Immature natural killer cell (primary cell): ENCODE measurements around the gene SETD7. TPM values are rescaled to one million over a fixed set of nuclear protein-coding genes. Genes with fewer than 3 reads are reported as not detected.

Experiments
- DNase-seq, 3 donors: peaks; one replicate each; pipeline ENCODE4 v3.0.0; 2022; ENCODE audit warnings: mixed read lengths in 1 of 3
- H3K27ac Mint-ChIP-seq, 6 donors: one replicate each; pipeline ENCODE4 v1.8.0; 2020; ENCODE audit warnings: mixed read lengths in 6 of 6, mild to moderate bottlenecking in 5 of 6, inconsistent platforms in 4 of 6, moderate library complexity in 3 of 6
- H3K27me3 Mint-ChIP-seq, 3 donors: one replicate each; pipeline ENCODE4 v1.8.0; 2020 to 2021; ENCODE audit warnings: low read depth in 3 of 3, mild to moderate bottlenecking in 3 of 3, mixed read lengths in 3 of 3, moderate library complexity in 3 of 3, inconsistent platforms in 1 of 3
- H3K36me3 Mint-ChIP-seq, 3 donors: one replicate each; pipeline ENCODE4 v1.8.0; 2020; ENCODE audit warnings: mixed read lengths in 3 of 3, inconsistent platforms in 2 of 3, mild to moderate bottlenecking in 2 of 3
- H3K4me1 Mint-ChIP-seq, 2 donors: one replicate each; pipeline ENCODE4 v1.8.0; 2020; ENCODE audit warnings: inconsistent platforms in 2 of 2, mild to moderate bottlenecking in 2 of 2, mixed read lengths in 2 of 2, moderate library complexity in 1 of 2
- H3K4me3 Mint-ChIP-seq, 5 donors: one replicate each; pipeline ENCODE4 v1.8.0; 2020; ENCODE audit warnings: mild to moderate bottlenecking in 5 of 5, mixed read lengths in 5 of 5, inconsistent platforms in 3 of 5, moderate library complexity in 3 of 5
- H3K9me3 Mint-ChIP-seq, 6 donors: one replicate each; pipeline ENCODE4 v1.8.0; 2020; ENCODE audit warnings: mild to moderate bottlenecking in 6 of 6, mixed read lengths in 6 of 6, inconsistent platforms in 4 of 6, moderate library complexity in 3 of 6
- polyA plus RNA-seq, 3 donors: library from polyadenylated mRNA; unstranded; fragments of 300-500 nt; fragmentation: Illumina TruSeq; gene quantifications; one replicate each; pipeline ENCODE4 v1.2.3, GENCODE V29; 2021

SETD7 gene
- polyA plus RNA-seq, 3 donors from 2014 or later: 0.10 to 0.39 TPM; not detected in 1

GRCh38 chr4:139562067-139562684 is 6.2 kb upstream of the SETD7 start:
- Mint-ChIP-seq H3K4me1 (peaks cover 15 to 21% of the 10 kb centered on the region in 2 donors), H3K36me3 (no peaks in the 10 kb centered on the region), H3K4me3 (no peak overlapping the region), H3K27me3 (peaks cover 3 to 17% (median 12%) of the 10 kb centered on the region in 3 donors), H3K9me3 (peaks cover 0 to 3% (median 0%) of the 10 kb centered on the region in 6 donors), H3K27ac (no peak overlapping the region)
- no peak for DNase-seq

- Mint-ChIP-seq H3K9me3 (peaks cover 0 to 5% (median 0%) of the 10 kb centered on the region in 6 donors), H3K27me3 (peaks cover 5 to 23% (median 22%) of the 10 kb centered on the region in 3 donors), H3K4me1 (peaks cover 20 to 30% of the 10 kb centered on the region in 2 donors), H3K27ac (peak overlapping the region in 3 of 6 donors; percentile 56 to 71 (median 62)), H3K36me3 (no peaks in the 10 kb centered on the region), H3K4me3 (peak overlapping the region in 2 of 5 donors; percentile 15 to 32)
- DNase-seq: peak; percentile 21 to 44 (median 43)
Observed at GRCh38 chr4:139560406-139561104, 4.5 kb upstream of the SETD7 start.

- DNase-seq: no peak
- Mint-ChIP-seq H3K36me3 (no peaks in the 10 kb centered on the region), H3K27me3 (peaks cover 10 to 27% (median 26%) of the 10 kb centered on the region in 3 donors), H3K4me3 (no peak overlapping the region), H3K27ac (no peak overlapping the region), H3K4me1 (peaks cover 25 to 37% of the 10 kb centered on the region in 2 donors), H3K9me3 (peaks cover 0 to 5% (median 0%) of the 10 kb centered on the region in 6 donors)
Observed at GRCh38 chr4:139559687-139560086, 3.7 kb upstream of the SETD7 start.

GRCh38 chr4:139559089-139559479 is 3.1 kb upstream of the SETD7 start:
- peak overlapping the region in 1 of 6 donors; percentile 14 for H3K27ac Mint-ChIP-seq
- no peak for DNase-seq
- H3K4me3 Mint-ChIP-seq: peak overlapping the region in 2 of 5 donors; percentile 1 to 3
- peaks cover 0 to 5% (median 0%) of the 10 kb centered on the region in 6 donors for H3K9me3 Mint-ChIP-seq
- peaks cover 11 to 27% (median 24%) of the 10 kb centered on the region in 3 donors for H3K27me3 Mint-ChIP-seq
- peaks cover 26 to 40% of the 10 kb centered on the region in 2 donors for H3K4me1 Mint-ChIP-seq
- no peaks in the 10 kb centered on the region for H3K36me3 Mint-ChIP-seq

- Mint-ChIP-seq H3K27me3 (peaks cover 11 to 27% (median 24%) of the 10 kb centered on the region in 3 donors), H3K4me3 (peak overlapping the region in 3 of 5 donors; percentile 1 to 18 (median 7)), H3K36me3 (no peaks in the 10 kb centered on the region), H3K4me1 (peaks cover 26 to 40% of the 10 kb centered on the region in 2 donors), H3K27ac (peak overlapping the region in 1 of 6 donors; percentile 14), H3K9me3 (peaks cover 0 to 5% (median 0%) of the 10 kb centered on the region in 6 donors)
- DNase-seq: no peak
Observed at GRCh38 chr4:139558235-139559088, 2.4 kb upstream of the SETD7 start.

- Mint-ChIP-seq H3K36me3 (no peaks in the 10 kb centered on the region), H3K27ac (peak overlapping the region in 5 of 6 donors; percentile 18 to 76 (median 72)), H3K4me1 (peaks cover 26 to 40% of the 10 kb centered on the region in 2 donors), H3K27me3 (peaks cover 14 to 27% (median 24%) of the 10 kb centered on the region in 3 donors), H3K9me3 (peaks cover 0 to 5% (median 0%) of the 10 kb centered on the region in 6 donors), H3K4me3 (peak overlapping the region; percentile 90 to 97 (median 95))
- no peak for DNase-seq
Observed at GRCh38 chr4:139557556-139558110, 1.6 kb upstream of the SETD7 start.

GRCh38 chr4:139556724-139557555 is 921 bp upstream of the SETD7 start:
- no peaks in the 10 kb centered on the region for H3K36me3 Mint-ChIP-seq
- H3K4me1 Mint-ChIP-seq: peaks cover 26 to 40% of the 10 kb centered on the region in 2 donors
- H3K4me3 Mint-ChIP-seq: peak overlapping the region; percentile 90 to 97 (median 95)
- peaks cover 0 to 5% (median 0%) of the 10 kb centered on the region in 6 donors for H3K9me3 Mint-ChIP-seq
- DNase-seq: peak; percentile 51 to 60 (median 59)
- peaks cover 16 to 27% (median 24%) of the 10 kb centered on the region in 3 donors for H3K27me3 Mint-ChIP-seq
- H3K27ac Mint-ChIP-seq: peak overlapping the region in 5 of 6 donors; percentile 23 to 86 (median 72)

- Mint-ChIP-seq H3K27me3 (peaks cover 16 to 27% (median 22%) of the 10 kb centered on the region in 3 donors), H3K9me3 (peaks cover 0 to 5% (median 0%) of the 10 kb centered on the region in 6 donors), H3K4me3 (peak overlapping the region; percentile 90 to 97 (median 95)), H3K27ac (no peak overlapping the region), H3K4me1 (peaks cover 21 to 35% of the 10 kb centered on the region in 2 donors), H3K36me3 (no peaks in the 10 kb centered on the region)
- DNase-seq: peak in 1 of 3 donors; percentile 12
Observed at GRCh38 chr4:139555705-139556070, 331 bp downstream of the SETD7 start.

- DNase-seq: peak; percentile 42 to 67 (median 53)
- Mint-ChIP-seq H3K27me3 (peaks cover 16 to 27% (median 22%) of the 10 kb centered on the region in 3 donors), H3K9me3 (peaks cover 0 to 5% (median 0%) of the 10 kb centered on the region in 6 donors), H3K27ac (peak overlapping the region in 5 of 6 donors; percentile 57 to 88 (median 78)), H3K4me3 (peak overlapping the region; percentile 85 to 93 (median 90)), H3K4me1 (peaks cover 16 to 29% of the 10 kb centered on the region in 2 donors), H3K36me3 (no peaks in the 10 kb centered on the region)
Observed at GRCh38 chr4:139554893-139555704, 920 bp downstream of the SETD7 start.

GRCh38 chr4:139554642-139554892 is 1.5 kb downstream of the SETD7 start:
- H3K36me3 Mint-ChIP-seq: no peaks in the 10 kb centered on the region
- peaks cover 0 to 5% (median 0%) of the 10 kb centered on the region in 6 donors for H3K9me3 Mint-ChIP-seq
- peak overlapping the region; percentile 85 to 93 (median 90) for H3K4me3 Mint-ChIP-seq
- peaks cover 14 to 28% of the 10 kb centered on the region in 2 donors for H3K4me1 Mint-ChIP-seq
- H3K27ac Mint-ChIP-seq: peak overlapping the region in 2 of 6 donors; percentile 86 to 88
- DNase-seq: no peak
- H3K27me3 Mint-ChIP-seq: peaks cover 16 to 27% (median 22%) of the 10 kb centered on the region in 3 donors

- no peak for DNase-seq
- Mint-ChIP-seq H3K9me3 (peaks cover 0 to 3% (median 0%) of the 10 kb centered on the region in 6 donors), H3K27me3 (peaks cover 16 to 28% (median 22%) of the 10 kb centered on the region in 3 donors), H3K4me3 (peak overlapping the region in 3 of 5 donors; percentile 85 to 93 (median 90)), H3K27ac (peak overlapping the region in 2 of 6 donors; percentile 26 to 53), H3K4me1 (peaks cover 14 to 28% of the 10 kb centered on the region in 2 donors), H3K36me3 (no peaks in the 10 kb centered on the region)
Observed at GRCh38 chr4:139553751-139554641, 2.0 kb downstream of the SETD7 start.
